Measurements from ENCODE around the gene GRHL3.

DNA sequence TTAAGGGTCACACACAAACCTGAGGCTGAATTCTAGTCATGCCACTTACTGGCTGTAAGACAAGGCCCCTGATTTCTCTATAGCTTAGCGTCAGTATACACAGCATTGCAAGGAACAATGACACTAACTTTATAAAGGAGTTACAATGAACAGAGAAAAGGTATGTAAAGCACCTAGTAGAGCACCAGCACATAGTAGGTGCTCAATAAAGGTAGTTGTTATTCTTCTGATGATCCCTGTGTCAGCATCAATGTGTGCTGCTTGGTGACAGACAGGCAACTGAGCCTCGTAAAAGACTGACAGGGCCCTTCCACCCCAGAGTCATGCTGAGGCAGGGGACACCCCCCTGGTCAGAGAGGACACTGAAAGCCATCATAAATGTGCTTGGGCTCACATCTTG is 43.2 kb downstream of the GRHL3 start:
- no peak for TF ChIP-seq POLR2AphosphoS5 (IDR thresholded peaks at IDR 0.05)
- no peak for TF ChIP-seq POLR2A (IDR thresholded peaks at IDR 0.05)

All from prostate gland (tissue), 1 donor.